Breast epithelium (tissue), 3 donors: ENCODE measurements around the gene SHISA4.

Experiments used
- CTCF ChIP-seq, 3 donors: fragments of 450-650 bp; IDR thresholded peaks; one replicate each; pipeline ENCODE4 v1.5.1; 2016 to 2017; ENCODE audit warnings: antibody characterized with exemption in 3 of 3, mild to moderate bottlenecking in 3 of 3, moderate library complexity in 3 of 3
- POLR2AphosphoS5 ChIP-seq, 3 donors: sonication (generic); formaldehyde crosslinking; IDR thresholded peaks; one replicate each; pipeline ENCODE4 v1.6.1; 2017; ENCODE audit warnings: antibody characterized with exemption in 3 of 3

GRCh38 chr1:201902198-201902597, 13.5 kb downstream of the SHISA4 start:
- TF ChIP-seq POLR2AphosphoS5 (IDR thresholded peaks at IDR 0.05) (no peak), CTCF (IDR thresholded peaks at IDR 0.05) (no peak)
